HG03139 (cell line): ENCODE results near the gene HLA-G.

Experiments used
- ATAC-seq: cut with Tn5 transposase; IDR thresholded peaks from one replicate; pipeline ENCODE4 v1.9.1; 2021; ENCODE audit not compliant: unreplicated experiment

HLA-G gene

GRCh38 chr6:29815118-29815750 lies 12.4 kb upstream of the HLA-G start:
- ATAC-seq, result no peak

DNA sequence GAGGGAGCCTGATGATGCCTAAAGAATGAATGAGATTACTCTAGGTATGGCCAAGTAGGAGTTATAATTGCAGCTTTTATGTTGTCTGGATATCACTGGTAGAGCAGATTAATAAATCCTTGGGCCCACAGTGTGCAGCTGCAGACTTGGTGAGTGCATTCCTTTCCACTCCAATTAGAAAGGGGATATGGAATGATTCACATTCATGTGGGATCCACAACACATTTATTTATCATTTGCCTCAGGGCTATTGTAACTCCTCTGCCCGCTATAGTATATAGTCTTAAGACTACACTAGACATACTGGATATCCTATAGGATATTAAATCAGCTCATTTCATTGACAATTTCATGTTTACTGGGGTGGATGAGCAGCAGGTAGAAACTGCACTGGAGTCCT lies 11.6 kb upstream of the HLA-G start:
- no peak for ATAC-seq

DNA sequence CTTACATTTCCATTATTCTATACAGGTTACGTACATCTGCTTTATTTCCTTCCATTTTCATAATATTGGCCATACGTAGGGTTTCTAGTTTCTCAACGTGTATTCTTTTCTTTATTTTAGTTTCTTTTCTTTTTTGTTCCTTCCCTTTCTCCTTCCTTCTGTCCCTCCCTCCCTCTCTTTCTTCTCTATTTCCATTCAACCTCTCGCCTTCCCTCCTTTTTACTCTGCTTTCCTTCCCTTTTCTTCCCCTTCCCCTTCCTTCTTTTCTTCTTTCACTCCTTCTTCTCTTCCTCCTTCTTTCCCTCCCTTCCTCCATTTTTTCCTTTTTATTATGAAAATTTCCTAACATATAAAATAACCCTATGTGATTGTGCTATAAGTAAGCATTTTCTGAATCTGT lies 8.7 kb upstream of the HLA-G start:
- ATAC-seq, result no peak

DNA sequence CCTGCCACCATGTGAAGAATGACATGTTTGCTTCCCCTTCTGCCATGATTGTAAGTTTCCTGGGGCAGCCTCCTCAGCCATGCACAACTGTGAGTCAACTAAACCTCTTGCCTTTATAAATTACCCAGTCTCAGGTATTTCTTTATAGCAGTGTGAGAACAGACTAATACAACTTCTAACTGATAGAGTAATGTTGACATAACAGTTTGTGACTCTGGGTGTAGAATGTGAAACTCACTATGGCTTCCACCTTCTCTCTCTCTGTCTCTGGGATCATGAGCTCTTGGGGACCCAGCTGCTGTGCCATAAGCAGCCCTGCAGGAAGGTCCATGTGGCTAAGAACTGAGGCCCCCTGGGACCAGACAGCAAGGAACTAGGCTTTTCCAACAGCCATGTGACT lies 3.5 kb upstream of the HLA-G start:
- ATAC-seq, result no peak

- ATAC-seq, result no peak
These were observed 1.8 kb upstream of the HLA-G start for GRCh38 chr6:29825848-29826247.

GRCh38 chr6:29826271-29826670 lies 1.4 kb upstream of the HLA-G start:
- ATAC-seq, result no peak

DNA sequence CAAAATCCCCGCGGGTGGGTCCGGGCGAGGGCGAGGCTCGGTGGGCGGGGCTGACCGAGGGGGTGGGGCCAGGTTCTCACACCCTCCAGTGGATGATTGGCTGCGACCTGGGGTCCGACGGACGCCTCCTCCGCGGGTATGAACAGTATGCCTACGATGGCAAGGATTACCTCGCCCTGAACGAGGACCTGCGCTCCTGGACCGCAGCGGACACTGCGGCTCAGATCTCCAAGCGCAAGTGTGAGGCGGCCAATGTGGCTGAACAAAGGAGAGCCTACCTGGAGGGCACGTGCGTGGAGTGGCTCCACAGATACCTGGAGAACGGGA lies 809 bp downstream of the HLA-G start:
- ATAC-seq, result no peak

- ATAC-seq, result no peak
These were observed 2.1 kb downstream of the HLA-G start for GRCh38 chr6:29829766-29830165.

DNA sequence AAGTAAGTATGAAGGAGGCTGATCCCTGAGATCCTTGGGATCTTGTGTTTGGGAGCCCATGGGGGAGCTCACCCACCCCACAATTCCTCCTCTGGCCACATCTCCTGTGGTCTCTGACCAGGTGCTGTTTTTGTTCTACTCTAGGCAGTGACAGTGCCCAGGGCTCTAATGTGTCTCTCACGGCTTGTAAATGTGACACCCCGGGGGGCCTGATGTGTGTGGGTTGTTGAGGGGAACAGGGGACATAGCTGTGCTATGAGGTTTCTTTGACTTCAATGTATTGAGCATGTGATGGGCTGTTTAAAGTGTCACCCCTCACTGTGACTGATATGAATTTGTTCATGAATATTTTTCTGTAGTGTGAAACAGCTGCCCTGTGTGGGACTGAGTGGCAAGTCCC lies 2.8 kb downstream of the HLA-G start:
- ATAC-seq, result no peak

DNA sequence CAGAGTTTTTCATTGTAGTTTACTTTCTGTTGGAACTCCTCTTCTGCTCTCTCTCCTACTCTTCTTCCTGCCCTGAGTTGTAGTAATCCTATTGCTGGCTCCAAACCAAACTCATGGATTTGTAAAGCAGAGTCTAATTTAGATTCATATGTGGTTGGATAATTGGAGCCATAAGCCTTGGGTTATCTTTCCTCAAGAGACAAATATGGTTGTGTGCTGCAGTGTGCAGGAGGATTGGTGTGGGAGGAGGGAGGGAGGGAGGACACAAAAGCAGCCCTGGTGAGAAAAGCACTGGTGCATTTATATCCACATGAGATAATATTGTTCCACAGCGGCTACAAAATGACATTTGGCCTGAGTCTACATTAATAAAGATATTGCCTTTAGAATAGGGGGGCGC lies 4.2 kb downstream of the HLA-G start:
- ATAC-seq, result no peak

DNA sequence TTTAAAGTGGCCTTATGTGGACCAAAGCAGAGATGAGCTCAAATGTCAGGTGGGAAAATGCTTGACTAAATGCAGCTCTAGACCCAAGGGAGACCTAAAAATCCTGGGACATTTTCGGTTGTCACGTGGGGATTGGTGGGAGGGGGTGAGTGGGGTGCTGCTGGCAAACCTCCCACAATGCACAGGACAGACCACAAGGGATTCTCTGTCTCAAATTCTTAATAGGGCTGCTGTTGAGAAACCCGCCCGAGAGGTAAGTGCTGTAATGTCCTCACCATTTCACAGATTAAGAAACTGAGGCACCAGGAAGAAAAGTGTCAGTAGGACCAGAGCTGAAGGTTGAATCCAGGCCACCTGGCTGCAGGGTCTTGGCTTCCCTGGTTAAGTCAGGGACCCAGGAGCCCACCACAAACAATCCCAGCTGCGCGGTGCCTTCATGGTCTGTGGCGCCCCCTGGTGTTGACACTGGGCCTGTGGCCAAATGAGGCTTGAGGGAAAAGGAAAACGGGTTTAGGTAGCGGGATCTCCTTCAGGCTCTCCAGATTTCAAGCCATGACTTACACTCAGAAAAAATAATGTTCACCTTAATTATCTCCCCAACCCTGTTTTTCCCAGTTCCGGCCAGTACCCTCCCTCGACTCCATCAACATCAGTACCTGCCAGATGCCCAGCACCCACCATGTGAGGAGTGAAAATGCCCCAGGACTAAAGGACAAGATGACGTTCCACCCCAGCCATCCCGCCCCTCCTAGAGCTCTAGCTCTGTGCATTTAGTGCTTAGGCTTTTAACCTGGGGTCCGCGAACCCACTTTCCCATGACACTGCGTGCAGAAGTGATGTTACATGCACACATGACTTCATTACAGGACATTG lies 7.2 kb downstream of the HLA-G start:
- ATAC-seq, result no peak

GRCh38 chr6:29839917-29840316 lies 12.3 kb downstream of the HLA-G start:
- ATAC-seq, result no peak

GRCh38 chr6:29841030-29841429 lies 13.4 kb downstream of the HLA-G start:
- ATAC-seq, result no peak

DNA sequence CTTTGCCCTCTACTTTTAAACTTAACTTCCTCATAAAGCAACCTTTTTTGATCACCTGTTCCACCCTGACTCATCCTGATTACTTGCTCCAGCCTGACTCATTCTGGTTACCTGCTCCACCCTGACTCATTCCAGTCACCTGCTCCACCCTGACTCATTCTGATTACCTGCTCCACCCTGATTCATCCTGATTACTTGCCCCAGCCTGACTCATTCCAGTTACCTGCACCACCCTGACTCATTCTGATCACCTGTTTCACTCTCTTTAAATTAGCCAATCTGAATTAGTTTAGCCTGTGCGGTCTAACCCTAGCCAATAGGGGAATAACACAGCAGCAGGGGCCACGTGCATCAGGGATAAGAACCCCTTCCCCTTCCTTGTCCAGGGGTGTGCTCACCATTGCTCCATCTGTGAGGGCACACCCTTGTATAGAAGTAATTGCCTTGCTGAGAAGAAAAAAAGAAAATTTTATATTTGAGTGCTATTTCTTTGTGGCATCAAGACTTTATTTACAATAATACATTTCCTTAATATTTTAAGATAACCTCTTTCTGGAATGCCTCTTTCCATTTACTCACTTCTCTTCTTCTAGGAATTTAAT lies 17.9 kb downstream of the HLA-G start:
- no peak for ATAC-seq

- ATAC-seq, result no peak
These were observed 20.4 kb downstream of the HLA-G start for GRCh38 chr6:29847871-29848630.

- ATAC-seq, result no peak
These were observed 22.5 kb downstream of the HLA-G start for GRCh38 chr6:29850011-29850553.

- no peak for ATAC-seq
These were observed 23.6 kb downstream of the HLA-G start for GRCh38 chr6:29851190-29851589.

DNA sequence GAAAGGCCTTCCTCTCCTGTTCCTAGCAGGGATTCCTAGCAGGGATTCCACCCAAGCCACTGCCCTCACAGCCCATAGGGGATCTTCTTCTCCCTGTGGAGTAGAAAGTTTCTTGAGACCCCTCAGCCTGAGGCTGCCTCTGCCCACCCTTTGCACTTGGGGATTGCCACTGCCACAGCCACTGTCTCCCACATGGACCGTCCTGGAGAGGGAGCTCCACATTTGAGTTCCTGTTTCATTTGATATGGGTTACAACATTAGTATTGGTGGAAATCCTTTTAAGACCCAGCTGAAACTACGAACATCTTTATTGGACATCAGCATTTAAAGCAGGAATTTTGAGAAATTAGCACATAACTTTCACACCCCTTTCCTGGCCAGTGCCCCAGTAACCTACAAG lies 25.6 kb downstream of the HLA-G start:
- ATAC-seq, result no peak

DNA sequence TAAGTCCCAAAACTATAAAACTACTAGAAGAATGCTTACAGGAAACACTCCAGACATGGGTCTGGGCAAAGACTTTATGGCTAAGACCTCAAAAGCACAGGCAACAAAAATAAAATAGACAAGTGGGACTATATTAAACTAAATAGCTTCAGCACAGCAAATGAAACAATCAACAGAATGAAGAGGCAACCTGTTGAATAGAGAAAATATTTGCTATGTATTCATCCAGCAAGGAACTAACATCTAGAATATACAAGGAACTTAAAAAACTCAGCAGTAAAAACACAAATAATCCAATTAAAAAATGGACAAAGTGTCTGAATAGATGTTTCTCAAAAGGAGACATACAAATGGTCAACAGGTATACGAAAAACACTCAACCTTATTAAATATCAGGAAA lies 30.4 kb downstream of the HLA-G start:
- ATAC-seq, result no peak

GRCh38 chr6:29861521-29862255 lies 34.1 kb downstream of the HLA-G start:
- no peak for ATAC-seq
